Neural progenitor cell (in vitro differentiated cells): ENCODE measurements around the gene ESRRG. TPM values are rescaled to one million over a fixed set of nuclear protein-coding genes. Genes with fewer than 3 reads are reported as not detected.
A peak's percentile ranks its signal among the peaks of the same experiment; 100 is the strongest.

Source experiments
- DNase-seq: peaks from one replicate; pipeline ENCODE4 v3.0.0-alpha.2; 2016; ENCODE audit warnings: low spot score
- H2AFZ ChIP-seq: fragments of 200-600 bp; sonication (generic); replicated peaks from 2 replicates; pipeline ENCODE4 v1.6.1; 2016; ENCODE audit warnings: antibody characterized with exemption
- H3F3A ChIP-seq: fragments of 200-600 bp; sonication (generic); 2 replicates; pipeline ENCODE4 v1.6.1; 2016; ENCODE audit warnings: antibody characterized with exemption, low read depth
- H3K27ac ChIP-seq: fragments of 200-600 bp; sonication (generic); 2 replicates; pipeline ENCODE4 v1.5.1; 2016; ENCODE audit warnings: mild to moderate bottlenecking
- H3K27me3 ChIP-seq: fragments of 200-600 bp; sonication (generic); 2 replicates; pipeline ENCODE4 v1.6.1; 2016; ENCODE audit warnings: mild to moderate bottlenecking, moderate library complexity
- H3K36me3 ChIP-seq: fragments of 200-600 bp; sonication (generic); 2 replicates; pipeline ENCODE4 v1.5.1; 2016
- H3K4me1 ChIP-seq: fragments of 200-600 bp; sonication (generic); 2 replicates; pipeline ENCODE4 v1.6.1; 2016; ENCODE audit warnings: mixed run types
- H3K4me2 ChIP-seq: fragments of 200-600 bp; sonication (generic); 2 replicates; pipeline ENCODE4 v1.6.1; 2016
- H3K4me3 ChIP-seq: fragments of 200-600 bp; sonication (generic); 2 replicates; pipeline ENCODE4 v1.5.1; 2016
- H3K79me2 ChIP-seq: fragments of 200-600 bp; sonication (generic); 2 replicates; pipeline ENCODE4 v1.6.1; 2016; ENCODE audit warnings: low read depth
- H3K9ac ChIP-seq: fragments of 200-600 bp; sonication (generic); 2 replicates; pipeline ENCODE4 v1.6.1; 2016
- H3K9me3 ChIP-seq: fragments of 200-600 bp; sonication (generic); 2 replicates; pipeline ENCODE4 v1.5.1; 2016; ENCODE audit warnings: low read depth
- H4K20me1 ChIP-seq: fragments of 200-600 bp; sonication (generic); 2 replicates; pipeline ENCODE4 v1.6.1; 2016; ENCODE audit warnings: low read depth
- H3K27ac Mint-ChIP-seq: 3 replicates; pipeline ENCODE4 v1.8.0; 2021; ENCODE audit warnings: mixed read lengths
- H3K27me3 Mint-ChIP-seq: 2 replicates; pipeline ENCODE4 v1.8.0; 2022; ENCODE audit warnings: low read depth, mild to moderate bottlenecking, inconsistent platforms, moderate library complexity, mixed read lengths; ENCODE audit not compliant: insufficient read depth
- H3K36me3 Mint-ChIP-seq: 3 replicates; pipeline ENCODE4 v1.8.0; 2021; ENCODE audit warnings: mixed read lengths
- H3K4me1 Mint-ChIP-seq: 3 replicates; pipeline ENCODE4 v1.8.0; 2021; ENCODE audit warnings: mixed read lengths
- H3K4me3 Mint-ChIP-seq: 3 replicates; pipeline ENCODE4 v1.8.0; 2021; ENCODE audit warnings: mild to moderate bottlenecking, moderate library complexity, mixed read lengths
- H3K9me3 Mint-ChIP-seq: 3 replicates; pipeline ENCODE4 v1.8.0; 2020; ENCODE audit warnings: mixed read lengths
- EZH2 ChIP-seq: fragments of 200-600 bp; sonication (generic); IDR thresholded peaks from 2 replicates; pipeline ENCODE4 v1.6.1; 2017; ENCODE audit warnings: antibody characterized with exemption, mild to moderate bottlenecking, moderate library complexity
- EZH2phosphoT487 ChIP-seq: fragments of 200-600 bp; sonication (generic); IDR thresholded peaks from 2 replicates; pipeline ENCODE4 v1.6.1; 2017; ENCODE audit warnings: antibody characterized with exemption
- total RNA-seq: library from RNA; depleted of rRNA; stranded (reverse); fragments of >200 nt; gene quantifications from 2 replicates; pipeline ENCODE4 v1.2.3, GENCODE V29; 2015; ENCODE audit warnings: low replicate concordance
- TF ChIP-seq, protein P1 (sequence below): fragments of 200-600 bp; sonication (generic); IDR thresholded peaks from 2 replicates; pipeline ENCODE4 v1.5.1; 2017; ENCODE audit warnings: antibody characterized with exemption, mild to moderate bottlenecking

ESRRG gene
- total RNA-seq, 1 donor from 2014 or later = 3.0 TPM

DNA sequence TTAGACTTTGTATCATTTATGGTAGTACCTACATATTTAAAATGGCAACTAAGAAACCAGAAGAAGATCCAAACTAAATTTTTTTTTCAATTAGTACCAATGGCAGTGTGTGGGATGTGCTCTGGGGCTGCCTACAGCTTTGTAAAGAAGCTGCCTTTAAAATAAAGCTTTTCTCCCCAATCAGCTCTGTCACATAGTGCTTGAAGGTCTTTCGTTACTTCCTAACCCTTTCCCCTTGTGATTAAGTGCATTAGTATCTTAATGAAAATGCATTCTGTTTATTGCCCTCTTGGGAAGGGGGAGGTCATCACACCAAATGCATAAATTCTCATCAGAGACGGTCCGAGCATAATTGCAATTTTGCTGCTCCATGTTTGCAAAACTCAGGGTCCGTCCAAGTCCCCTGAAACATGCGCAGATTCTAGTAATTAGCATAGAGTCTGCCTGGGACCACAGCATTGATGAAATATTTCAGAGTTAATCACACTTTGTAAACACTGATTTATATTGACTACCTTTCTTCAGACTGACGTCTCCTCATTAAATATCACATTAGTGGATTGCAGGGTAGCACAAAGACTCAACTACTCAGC, 71.3 kb downstream of the ESRRG start:
- no peak for DNase-seq
- H2AFZ ChIP-seq = peak overlapping the region; percentile 9
- H3K4me3 ChIP-seq = no peak overlapping the region
- no peaks in the 10 kb centered on the region for H3K27me3 ChIP-seq
- Mint-ChIP-seq H3K27ac (no peak overlapping the region), H3K9me3 (no peaks in the 10 kb centered on the region), H3K4me3 (no peak overlapping the region), H3K27me3 (no peaks in the 10 kb centered on the region), H3K4me1 (peaks cover 3% of the 10 kb centered on the region), H3K36me3 (no peaks in the 10 kb centered on the region)
- no peaks in the 10 kb centered on the region for H3F3A ChIP-seq
- H3K4me2 ChIP-seq = no peak overlapping the region
- H3K4me1 ChIP-seq = peaks cover 12% of the 10 kb centered on the region
- TF ChIP-seq, protein P1, sequence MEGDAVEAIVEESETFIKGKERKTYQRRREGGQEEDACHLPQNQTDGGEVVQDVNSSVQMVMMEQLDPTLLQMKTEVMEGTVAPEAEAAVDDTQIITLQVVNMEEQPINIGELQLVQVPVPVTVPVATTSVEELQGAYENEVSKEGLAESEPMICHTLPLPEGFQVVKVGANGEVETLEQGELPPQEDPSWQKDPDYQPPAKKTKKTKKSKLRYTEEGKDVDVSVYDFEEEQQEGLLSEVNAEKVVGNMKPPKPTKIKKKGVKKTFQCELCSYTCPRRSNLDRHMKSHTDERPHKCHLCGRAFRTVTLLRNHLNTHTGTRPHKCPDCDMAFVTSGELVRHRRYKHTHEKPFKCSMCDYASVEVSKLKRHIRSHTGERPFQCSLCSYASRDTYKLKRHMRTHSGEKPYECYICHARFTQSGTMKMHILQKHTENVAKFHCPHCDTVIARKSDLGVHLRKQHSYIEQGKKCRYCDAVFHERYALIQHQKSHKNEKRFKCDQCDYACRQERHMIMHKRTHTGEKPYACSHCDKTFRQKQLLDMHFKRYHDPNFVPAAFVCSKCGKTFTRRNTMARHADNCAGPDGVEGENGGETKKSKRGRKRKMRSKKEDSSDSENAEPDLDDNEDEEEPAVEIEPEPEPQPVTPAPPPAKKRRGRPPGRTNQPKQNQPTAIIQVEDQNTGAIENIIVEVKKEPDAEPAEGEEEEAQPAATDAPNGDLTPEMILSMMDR = no peak
- no peak for TF ChIP-seq EZH2
- no peak for TF ChIP-seq EZH2phosphoT487
- H3K79me2 ChIP-seq = no peaks in the 10 kb centered on the region
- no peaks in the 10 kb centered on the region for H3K36me3 ChIP-seq
- no peaks in the 10 kb centered on the region for H4K20me1 ChIP-seq
- no peak overlapping the region for H3K27ac ChIP-seq
- no peak overlapping the region for H3K9ac ChIP-seq
- H3K9me3 ChIP-seq = no peaks in the 10 kb centered on the region

DNA sequence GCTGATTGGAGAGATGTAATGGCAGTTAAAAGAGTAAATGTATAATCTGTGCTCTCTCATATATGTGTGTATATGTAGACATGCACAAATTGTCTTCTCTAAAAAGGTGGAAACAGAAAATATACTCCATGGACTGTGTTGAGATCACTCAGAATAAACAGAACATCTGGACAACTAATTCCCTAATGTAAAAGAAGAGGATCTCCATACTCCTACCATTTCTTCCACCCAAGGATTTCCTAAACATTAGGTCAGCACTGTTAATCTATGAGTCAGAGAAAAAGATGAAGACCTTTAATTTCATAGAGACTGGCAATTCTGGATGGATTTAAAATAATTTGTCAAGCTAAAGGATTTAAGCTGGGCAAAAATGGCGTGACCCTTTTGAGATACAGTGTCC, 80.1 kb downstream of the ESRRG start:
- Mint-ChIP-seq H3K27me3 (no peaks in the 10 kb centered on the region), H3K9me3 (no peaks in the 10 kb centered on the region), H3K36me3 (no peaks in the 10 kb centered on the region), H3K4me3 (no peak overlapping the region), H3K27ac (no peak overlapping the region), H3K4me1 (no peaks in the 10 kb centered on the region)
- no peaks in the 10 kb centered on the region for H3K9me3 ChIP-seq
- no peaks in the 10 kb centered on the region for H3F3A ChIP-seq
- no peaks in the 10 kb centered on the region for H3K79me2 ChIP-seq
- no peak overlapping the region for H3K27ac ChIP-seq
- H3K9ac ChIP-seq = no peak overlapping the region
- no peak overlapping the region for H2AFZ ChIP-seq
- H3K4me2 ChIP-seq = no peak overlapping the region
- H4K20me1 ChIP-seq = no peaks in the 10 kb centered on the region
- H3K36me3 ChIP-seq = no peaks in the 10 kb centered on the region
- no peak for DNase-seq
- no peaks in the 10 kb centered on the region for H3K27me3 ChIP-seq
- no peak overlapping the region for H3K4me3 ChIP-seq
- no peaks in the 10 kb centered on the region for H3K4me1 ChIP-seq
- TF ChIP-seq EZH2 = no peak
- TF ChIP-seq, protein P1 = no peak
- TF ChIP-seq EZH2phosphoT487 = no peak

DNA sequence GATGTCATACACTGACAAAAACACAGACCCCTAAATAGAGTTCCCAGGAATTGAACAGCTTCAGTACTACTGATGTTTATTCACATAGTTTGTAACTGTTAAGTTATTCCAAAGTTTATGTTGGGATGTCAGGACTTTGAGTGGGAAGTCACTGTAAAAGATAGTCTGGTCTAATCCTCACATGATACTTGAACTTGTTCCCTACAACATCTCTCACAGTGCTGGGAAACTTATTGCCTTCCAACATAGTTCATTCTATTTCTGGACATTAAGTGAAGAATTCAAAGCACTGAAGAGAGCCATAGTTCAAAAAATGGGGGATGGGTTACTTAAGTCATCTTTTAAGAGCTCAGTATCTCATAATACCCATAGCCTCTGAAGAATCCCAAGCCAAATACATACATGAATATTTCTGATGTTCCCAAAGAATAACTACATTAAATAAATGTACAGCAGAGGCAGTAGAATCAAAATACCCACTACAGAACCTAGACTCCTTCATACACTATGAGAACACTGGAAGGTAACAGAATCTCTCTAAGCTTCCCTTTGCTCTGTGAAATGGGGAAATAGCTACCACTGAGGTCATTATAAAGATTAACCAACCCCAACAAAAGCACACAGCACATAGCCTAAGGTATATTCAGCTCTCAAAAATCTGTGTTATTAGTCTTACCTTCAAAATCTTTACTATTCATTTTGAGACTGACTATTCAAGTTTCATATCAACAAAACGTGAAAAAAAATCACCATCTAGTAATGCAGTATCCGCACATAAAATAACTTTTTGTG, 81.4 kb downstream of the ESRRG start:
- TF ChIP-seq, protein P1 = no peak
- TF ChIP-seq EZH2 (no peak), EZH2phosphoT487 (no peak)
- Histone ChIP-seq H3F3A (no peaks in the 10 kb centered on the region), H3K4me3 (no peak overlapping the region), H3K9ac (no peak overlapping the region), H3K27ac (no peak overlapping the region), H3K36me3 (no peaks in the 10 kb centered on the region), H3K9me3 (no peaks in the 10 kb centered on the region), H2AFZ (no peak overlapping the region), H3K4me1 (no peaks in the 10 kb centered on the region), H3K79me2 (no peaks in the 10 kb centered on the region), H4K20me1 (no peaks in the 10 kb centered on the region), H3K27me3 (no peaks in the 10 kb centered on the region), H3K4me2 (no peak overlapping the region)
- no peak overlapping the region for H3K4me3 Mint-ChIP-seq
- DNase-seq = no peak
- no peaks in the 10 kb centered on the region for H3K4me1 Mint-ChIP-seq
- no peaks in the 10 kb centered on the region for H3K9me3 Mint-ChIP-seq
- no peak overlapping the region for H3K27ac Mint-ChIP-seq
- H3K36me3 Mint-ChIP-seq = no peaks in the 10 kb centered on the region
- H3K27me3 Mint-ChIP-seq = no peaks in the 10 kb centered on the region
